HEK293 (cell line): ENCODE measurements around the gene CENPVL2.
"Not testable (repeated sequence)": the region's sequence is repeated elsewhere in the genome, so short reads cannot be mapped to it uniquely, and the experiment has no call there.

Experiments used
- CTCF ChIA-PET: fragments of 350-600 bp; formaldehyde crosslinking; extraction: SDS; loops from one replicate; lab custom pipeline; 2021; ENCODE audit warnings: antibody characterized with exemption; lab: Yijun Ruan, JAX
- POLR2A ChIA-PET: fragments of 300-600 bp; formaldehyde crosslinking; extraction: SDS; loops from one replicate; lab custom pipeline; 2020; ENCODE audit warnings: antibody characterized with exemption, inconsistent platforms; lab: Yijun Ruan, JAX
- H3K27ac ChIP-seq: fragments of 200-500 bp; sonication (Bioruptor generic); 2 replicates; pipeline ENCODE4 v1.5.1; 2014; ENCODE audit warnings: low read depth, low read length, control low read depth, inconsistent platforms; ENCODE audit errors: extremely low read depth
- H3K36me3 ChIP-seq, 2 experiments: fragments of 200-500 bp in 1 of 2; sonication (Bioruptor generic) in 1 of 2; 1 replicate in 1 of 2; 2 replicates in 1 of 2; pipeline ENCODE4 v1.5.1; 2014 to 2017; ENCODE audit warnings: inconsistent platforms in 2 of 2, low read length in 2 of 2; ENCODE audit not compliant: control insufficient read depth in 2 of 2, insufficient read depth in 1 of 2
- H3K4me1 ChIP-seq: fragments of 200-500 bp; sonication (Bioruptor generic); 2 replicates; pipeline ENCODE4 v1.5.1; 2014; ENCODE audit warnings: mild to moderate bottlenecking, low read length, inconsistent platforms; ENCODE audit not compliant: control insufficient read depth, insufficient read depth
- H3K4me3 ChIP-seq: 2 replicates; pipeline ENCODE4 v1.5.1; 2011; ENCODE audit warnings: low read depth, mild to moderate bottlenecking, control low read depth, low read length, moderate library complexity
- H3K9me3 ChIP-seq: fragments of 200-500 bp; sonication (Bioruptor generic); 2 replicates; pipeline ENCODE4 v1.5.1; 2014; ENCODE audit warnings: low read depth, low read length, inconsistent platforms; ENCODE audit not compliant: control insufficient read depth, insufficient read depth
- FEZF1 ChIP-seq: fragments of 450-650 bp; formaldehyde crosslinking; IDR thresholded peaks from 2 replicates; pipeline ENCODE4 v1.5.1; 2016; ENCODE audit warnings: missing biosample characterization, missing genetic modification characterization
- KLF10 ChIP-seq: fragments of 450-650 bp; IDR thresholded peaks from 2 replicates; pipeline ENCODE4 v1.5.1; 2018; ENCODE audit warnings: missing biosample characterization, mild to moderate bottlenecking, missing genetic modification characterization
- YY2 ChIP-seq: fragments of 450-650 bp; formaldehyde crosslinking; IDR thresholded peaks from 2 replicates; pipeline ENCODE4 v1.5.1; 2016; ENCODE audit warnings: missing biosample characterization, missing genetic modification characterization
- ZBTB20 ChIP-seq: fragments of 450-650 bp; formaldehyde crosslinking; IDR thresholded peaks from 2 replicates; pipeline ENCODE4 v1.5.1; 2016; ENCODE audit warnings: missing biosample characterization, missing genetic modification characterization
- ZBTB44 ChIP-seq: fragments of 450-650 bp; IDR thresholded peaks from 2 replicates; pipeline ENCODE4 v1.5.1; 2018; ENCODE audit warnings: missing biosample characterization, mild to moderate bottlenecking, missing genetic modification characterization
- ZEB2 ChIP-seq: fragments of 450-650 bp; formaldehyde crosslinking; IDR thresholded peaks from 2 replicates; pipeline ENCODE4 v1.5.1; 2016; ENCODE audit warnings: missing biosample characterization, missing genetic modification characterization
- ZNF10 ChIP-seq: fragments of 450-650 bp; formaldehyde crosslinking; IDR thresholded peaks from 2 replicates; pipeline ENCODE4 v1.5.1; 2017; ENCODE audit warnings: missing biosample characterization, missing genetic modification characterization
- ZNF18 ChIP-seq: fragments of 450-650 bp; formaldehyde crosslinking; IDR thresholded peaks from 2 replicates; pipeline ENCODE4 v1.5.1; 2016; ENCODE audit warnings: missing biosample characterization, missing genetic modification characterization
- ZNF211 ChIP-seq: fragments of 450-650 bp; formaldehyde crosslinking; IDR thresholded peaks from 2 replicates; pipeline ENCODE4 v1.5.1; 2016; ENCODE audit warnings: low read depth, missing biosample characterization, missing genetic modification characterization
- ZNF394 ChIP-seq: fragments of 450-650 bp; formaldehyde crosslinking; IDR thresholded peaks from 2 replicates; pipeline ENCODE4 v1.5.1; 2016; ENCODE audit warnings: missing biosample characterization, missing genetic modification characterization, mild to moderate bottlenecking, moderate library complexity, borderline replicate concordance
- ZNF404 ChIP-seq: fragments of 450-650 bp; formaldehyde crosslinking; IDR thresholded peaks from 2 replicates; pipeline ENCODE4 v1.5.1; 2017; ENCODE audit warnings: missing biosample characterization, missing genetic modification characterization
- ZNF501 ChIP-seq: fragments of 450-650 bp; formaldehyde crosslinking; IDR thresholded peaks from 2 replicates; pipeline ENCODE4 v1.5.1; 2016; ENCODE audit warnings: missing biosample characterization, missing genetic modification characterization
- ZNF571 ChIP-seq: fragments of 450-650 bp; formaldehyde crosslinking; IDR thresholded peaks from 2 replicates; pipeline ENCODE4 v1.5.0; 2017; ENCODE audit warnings: missing biosample characterization, missing genetic modification characterization
- ZNF658 ChIP-seq: fragments of 450-650 bp; formaldehyde crosslinking; IDR thresholded peaks from 2 replicates; pipeline ENCODE4; 2016; ENCODE audit warnings: missing biosample characterization, missing genetic modification characterization
- ZNF660 ChIP-seq: fragments of 450-650 bp; IDR thresholded peaks from 2 replicates; pipeline ENCODE4 v1.5.1; 2018; ENCODE audit warnings: missing biosample characterization, mild to moderate bottlenecking, missing genetic modification characterization
- ZNF785 ChIP-seq: fragments of 450-650 bp; formaldehyde crosslinking; IDR thresholded peaks from 2 replicates; pipeline ENCODE4 v1.5.1; 2016; ENCODE audit warnings: missing biosample characterization, missing genetic modification characterization
- TF ChIP-seq, protein P1 (sequence below): fragments of 450-650 bp; formaldehyde crosslinking; IDR thresholded peaks from 2 replicates; pipeline ENCODE4 v1.5.1; 2017; ENCODE audit warnings: missing biosample characterization, missing genetic modification characterization

The CENPVL2 gene

DNA sequence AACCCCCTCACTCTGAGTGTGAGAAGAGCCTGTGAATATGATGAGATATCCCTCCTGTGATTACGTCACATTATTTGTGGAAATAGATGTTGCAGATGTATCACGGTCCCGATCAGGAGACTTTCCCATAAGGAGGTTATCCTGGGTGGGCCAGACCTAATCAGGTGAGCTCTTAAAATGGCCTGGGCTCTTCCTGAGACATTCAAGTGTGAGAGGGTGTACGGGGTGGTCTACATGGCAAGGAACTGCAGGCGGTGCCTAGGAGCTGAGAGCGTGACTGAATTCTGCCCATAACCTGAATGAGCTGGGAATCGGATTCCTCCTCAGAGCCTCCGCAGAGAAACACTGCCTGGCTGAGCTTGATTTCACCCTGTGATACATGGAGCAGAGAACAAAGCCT lies 14.8 kb upstream of the CENPVL2 start:
- ChIA-PET CTCF (no interaction called here), POLR2A (no interaction called here)
- Histone ChIP-seq H3K36me3 (no peaks in the 10 kb centered on the region), H3K4me1 (no peaks in the 10 kb centered on the region), H3K4me3 (no peak overlapping the region), H3K9me3 (no peaks in the 10 kb centered on the region), H3K27ac (no peak overlapping the region)
- TF ChIP-seq ZNF18 (tag by site-specific recombination) (no peak), ZNF10 (peak; percentile 94)

DNA sequence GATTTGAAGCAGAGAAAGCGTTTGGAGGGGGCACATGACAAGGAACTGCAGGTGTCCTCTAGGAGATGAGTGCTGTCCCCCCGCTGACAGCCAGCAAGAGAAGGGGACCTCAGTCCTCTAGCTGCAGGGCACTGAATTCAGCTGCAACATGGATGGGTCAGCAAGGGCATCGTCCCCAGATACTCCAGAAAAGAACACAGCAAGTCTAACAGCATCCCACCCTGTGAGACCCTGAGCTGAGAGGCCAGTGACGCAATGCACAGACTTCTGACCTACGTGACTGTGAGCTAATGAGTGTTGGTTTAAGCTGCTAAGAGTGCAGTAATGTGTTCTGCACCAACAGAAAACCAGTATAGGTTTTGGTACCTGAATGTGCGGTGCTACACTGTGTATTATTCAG lies 11.6 kb upstream of the CENPVL2 start:
- ChIA-PET POLR2A (no interaction called here), CTCF (no interaction called here)
- Histone ChIP-seq H3K4me3 (no peak overlapping the region), H3K36me3 (no peaks in the 10 kb centered on the region), H3K4me1 (no peaks in the 10 kb centered on the region), H3K9me3 (no peaks in the 10 kb centered on the region), H3K27ac (no peak overlapping the region)
- TF ChIP-seq FEZF1 (tag by site-specific recombination) (no peak), ZNF571 (tag by site-specific recombination) (no peak), ZBTB20 (tag by site-specific recombination) (no peak), ZNF404 (tag by site-specific recombination) (no peak), ZNF211 (tag by site-specific recombination) (no peak)

- CTCF ChIA-PET, H3K4me3 ChIP-seq, H3K4me1 ChIP-seq, H3K27ac ChIP-seq, POLR2A ChIA-PET, H3K9me3 ChIP-seq, H3K36me3 ChIP-seq: not testable (repeated sequence)
Observed at GRCh38 chrX:51681808-51682719, 567 bp downstream of the CENPVL2 start.

DNA sequence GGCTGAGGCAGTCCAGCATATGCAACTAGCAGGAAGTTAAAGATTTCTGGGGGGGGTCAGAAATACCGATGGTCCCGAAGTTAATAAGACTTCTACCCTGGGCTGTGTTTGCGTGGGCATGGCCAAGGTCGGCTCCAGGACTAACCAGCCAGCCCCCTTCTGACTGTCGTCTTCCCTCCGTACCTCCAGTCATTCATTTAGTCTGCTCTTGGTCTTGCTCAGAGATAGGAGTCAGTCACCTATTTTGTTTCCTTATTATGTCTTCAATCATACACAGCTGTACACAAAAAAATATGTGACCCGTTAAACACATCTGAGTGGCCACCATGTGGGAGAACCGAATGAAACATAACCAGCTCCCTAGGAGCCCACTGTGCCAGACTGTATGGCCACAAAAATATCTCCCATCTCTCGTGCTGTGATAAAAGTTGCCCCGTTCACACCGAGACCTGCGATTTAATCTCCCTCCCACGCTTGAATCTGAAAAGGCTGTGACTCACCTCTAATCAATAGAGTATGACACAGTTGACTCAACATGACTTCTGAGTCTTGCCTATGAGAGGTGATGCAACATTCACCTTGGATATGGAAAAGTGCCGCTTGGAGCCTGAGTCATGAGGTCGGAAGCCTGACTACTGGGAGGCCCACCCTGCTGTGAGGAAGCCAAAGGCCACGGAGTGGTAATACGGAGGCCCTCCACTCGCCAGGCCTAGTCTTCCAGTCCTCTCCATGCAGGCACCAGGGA lies 2.8 kb downstream of the CENPVL2 start:
- H3K4me3 ChIP-seq, POLR2A ChIA-PET: not testable (repeated sequence)

DNA sequence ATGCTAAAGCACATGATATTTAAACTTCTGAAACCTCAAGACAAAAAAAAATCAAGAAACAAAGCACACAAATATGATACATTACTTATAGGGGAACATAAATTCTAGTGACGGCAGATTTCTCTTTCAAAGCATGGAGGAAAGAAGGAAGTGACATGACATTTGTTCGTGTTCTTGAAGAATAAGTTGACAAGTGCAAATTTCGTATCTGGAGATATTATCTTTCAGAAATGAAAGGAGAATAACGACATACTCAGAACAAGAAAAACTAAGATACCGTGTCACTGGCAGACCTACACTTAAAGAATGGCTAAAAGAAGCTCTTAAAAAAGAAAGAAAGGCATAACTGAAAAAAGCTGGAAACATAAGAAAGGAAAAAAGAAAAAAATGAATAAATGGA lies 16.6 kb downstream of the CENPVL2 start:
- H3K36me3 ChIP-seq, result no peaks in the 10 kb centered on the region
- H3K9me3 ChIP-seq, result no peaks in the 10 kb centered on the region
- ChIA-PET POLR2A (no interaction called here), CTCF (no interaction called here)
- H3K4me3 ChIP-seq, result no peak overlapping the region
- H3K27ac ChIP-seq, result no peak overlapping the region
- H3K4me1 ChIP-seq, result no peaks in the 10 kb centered on the region
- TF ChIP-seq, protein P1, sequence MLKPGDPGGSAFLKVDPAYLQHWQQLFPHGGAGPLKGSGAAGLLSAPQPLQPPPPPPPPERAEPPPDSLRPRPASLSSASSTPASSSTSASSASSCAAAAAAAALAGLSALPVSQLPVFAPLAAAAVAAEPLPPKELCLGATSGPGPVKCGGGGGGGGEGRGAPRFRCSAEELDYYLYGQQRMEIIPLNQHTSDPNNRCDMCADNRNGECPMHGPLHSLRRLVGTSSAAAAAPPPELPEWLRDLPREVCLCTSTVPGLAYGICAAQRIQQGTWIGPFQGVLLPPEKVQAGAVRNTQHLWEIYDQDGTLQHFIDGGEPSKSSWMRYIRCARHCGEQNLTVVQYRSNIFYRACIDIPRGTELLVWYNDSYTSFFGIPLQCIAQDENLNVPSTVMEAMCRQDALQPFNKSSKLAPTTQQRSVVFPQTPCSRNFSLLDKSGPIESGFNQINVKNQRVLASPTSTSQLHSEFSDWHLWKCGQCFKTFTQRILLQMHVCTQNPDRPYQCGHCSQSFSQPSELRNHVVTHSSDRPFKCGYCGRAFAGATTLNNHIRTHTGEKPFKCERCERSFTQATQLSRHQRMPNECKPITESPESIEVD (tag by site-specific recombination), result no peak
- TF ChIP-seq ZNF501, result no peak
- TF ChIP-seq KLF10, result no peak
- no peak for TF ChIP-seq ZNF658
- no peak for TF ChIP-seq YY2 (tag by site-specific recombination)
- no peak for TF ChIP-seq ZNF660 (tag by site-specific recombination)
- TF ChIP-seq ZBTB44 (tag by site-specific recombination), result no peak
- no peak for TF ChIP-seq ZNF785 (tag by site-specific recombination)
- TF ChIP-seq ZEB2 (tag by site-specific recombination), result no peak
- TF ChIP-seq ZNF394, result no peak

More for the DNA sequence above, 2.8 kb downstream of the CENPVL2 start:
- CTCF ChIA-PET, H3K27ac ChIP-seq, H3K9me3 ChIP-seq, H3K36me3 ChIP-seq, H3K4me1 ChIP-seq: not testable (repeated sequence)
